GM21717 (cell line): ENCODE measurements around the gene PHF13.
"Not testable (repeated sequence)": the region's sequence is repeated elsewhere in the genome, so short reads cannot be mapped to it uniquely, and the experiment has no call there.

Experiments used
- ATAC-seq: cut with Tn5 transposase; IDR thresholded peaks from one replicate; pipeline ENCODE4 v1.9.1; 2021; ENCODE audit warnings: mild to moderate bottlenecking, moderate library complexity; ENCODE audit not compliant: unreplicated experiment

PHF13 gene

DNA sequence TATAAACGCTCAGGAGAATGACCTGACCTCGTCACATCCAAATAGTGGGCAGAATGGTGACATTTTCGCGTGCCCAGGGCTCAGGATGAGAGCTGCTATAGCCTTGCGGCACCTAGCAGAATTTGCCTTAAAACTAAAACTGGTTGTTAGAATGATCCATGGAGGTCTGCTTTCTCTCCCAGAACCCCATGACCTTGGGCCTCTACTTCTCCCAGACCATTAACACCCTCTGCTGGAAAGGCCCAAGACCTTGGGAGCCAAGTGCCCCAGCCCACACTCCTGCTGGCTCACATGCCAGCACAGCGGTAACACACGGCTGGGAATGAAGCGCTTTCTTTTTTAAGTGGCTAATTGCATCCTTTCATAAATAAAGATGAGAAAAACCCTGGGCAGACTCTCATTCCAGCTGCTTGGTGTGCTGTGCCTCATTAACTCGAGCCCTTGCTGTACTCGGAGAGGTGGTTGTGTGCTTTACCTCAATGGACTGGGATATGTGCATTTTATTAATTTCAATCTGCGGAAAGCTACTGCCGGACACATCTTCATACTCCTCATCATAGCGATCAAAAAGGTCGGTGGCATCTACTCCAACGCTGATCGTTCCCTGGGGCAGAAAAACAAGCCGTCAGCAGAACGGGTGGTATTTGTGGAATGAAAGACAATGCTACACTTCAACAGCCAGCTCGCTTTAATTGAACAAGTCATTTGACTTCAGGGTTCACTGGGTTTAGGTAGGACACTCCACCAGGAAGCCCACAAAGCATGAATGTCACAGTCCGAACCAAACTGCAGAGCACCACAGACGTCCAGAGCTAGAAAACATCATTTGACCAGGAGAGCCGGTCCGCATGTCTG is 40.1 kb downstream of the PHF13 start:
- ATAC-seq = no peak

GRCh38 chr1:6657138-6657537 is 43.6 kb downstream of the PHF13 start:
- no peak for ATAC-seq

DNA sequence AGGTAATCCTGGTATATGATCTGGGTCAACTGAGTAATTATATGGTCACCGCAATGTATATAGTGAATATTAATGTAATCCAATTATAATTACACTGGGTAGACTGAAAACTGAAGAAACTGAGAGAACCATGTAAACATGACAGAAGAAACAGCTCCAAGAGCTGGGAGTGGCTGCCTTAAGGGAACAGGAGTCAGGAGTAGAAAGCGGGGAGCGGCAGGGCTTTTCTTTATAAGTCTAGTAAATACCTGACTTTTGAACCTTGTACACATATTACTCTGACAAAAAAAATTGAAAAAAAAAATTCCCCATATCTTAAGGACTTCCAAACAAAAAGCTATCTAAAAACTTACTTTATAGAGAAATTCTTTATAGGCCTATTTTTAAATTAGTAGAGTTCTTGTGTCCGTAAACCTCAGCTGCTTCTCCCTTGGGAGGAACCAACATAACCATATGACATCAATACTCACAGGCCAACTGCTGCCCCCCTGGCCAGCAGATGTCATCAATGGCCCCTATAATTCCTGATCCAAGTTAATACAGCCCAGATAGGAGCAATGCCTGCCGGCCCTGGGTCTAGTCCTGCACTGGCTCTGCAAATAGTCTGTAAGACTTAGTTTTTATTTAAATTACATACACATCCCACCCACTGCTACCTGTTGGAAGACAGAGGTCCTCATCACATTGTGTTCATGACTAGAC is 45.0 kb downstream of the PHF13 start:
- no peak for ATAC-seq

GRCh38 chr1:6660415-6661049 is 47.0 kb downstream of the PHF13 start:
- no peak for ATAC-seq

DNA sequence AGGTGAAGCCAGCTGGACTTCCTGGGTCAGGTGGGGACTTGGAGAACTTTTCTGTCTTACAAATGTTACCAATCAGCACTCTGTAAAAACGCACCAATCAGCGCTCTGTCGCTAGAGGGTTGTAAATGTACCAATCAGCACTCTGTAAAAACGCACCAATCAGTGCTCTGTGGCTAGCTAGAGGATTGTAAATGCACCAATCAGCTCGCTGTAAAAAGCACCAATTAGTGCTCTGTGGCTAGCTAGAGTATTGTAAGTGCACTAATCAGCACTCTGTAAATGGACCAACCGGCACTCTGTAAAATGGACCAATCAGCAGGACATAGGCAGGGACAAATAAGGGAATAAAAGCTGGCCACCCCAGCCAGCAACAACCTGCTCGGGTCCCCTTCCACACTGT is 48.9 kb downstream of the PHF13 start:
- ATAC-seq = not testable (repeated sequence)

DNA sequence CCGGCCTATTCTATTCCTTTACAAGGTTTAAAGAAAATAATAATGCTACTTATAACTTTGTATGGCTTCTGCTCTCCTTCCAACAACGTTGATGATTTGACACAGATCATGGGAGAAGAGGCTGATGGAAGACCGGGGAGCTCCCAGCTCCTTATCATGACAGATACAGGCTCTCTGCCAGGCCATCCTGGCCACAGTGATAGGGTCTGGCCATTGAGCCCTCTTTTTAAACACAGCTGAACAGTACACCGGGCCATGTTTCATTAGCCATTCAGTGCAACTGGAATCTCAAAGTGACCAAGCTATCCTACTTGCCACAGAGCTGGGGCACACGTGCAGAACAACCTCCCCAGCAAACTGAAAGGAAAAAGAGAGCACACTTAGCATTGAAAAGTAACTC is 53.2 kb downstream of the PHF13 start:
- ATAC-seq = no peak

GRCh38 chr1:6667139-6667538 is 53.6 kb downstream of the PHF13 start:
- ATAC-seq = no peak

DNA sequence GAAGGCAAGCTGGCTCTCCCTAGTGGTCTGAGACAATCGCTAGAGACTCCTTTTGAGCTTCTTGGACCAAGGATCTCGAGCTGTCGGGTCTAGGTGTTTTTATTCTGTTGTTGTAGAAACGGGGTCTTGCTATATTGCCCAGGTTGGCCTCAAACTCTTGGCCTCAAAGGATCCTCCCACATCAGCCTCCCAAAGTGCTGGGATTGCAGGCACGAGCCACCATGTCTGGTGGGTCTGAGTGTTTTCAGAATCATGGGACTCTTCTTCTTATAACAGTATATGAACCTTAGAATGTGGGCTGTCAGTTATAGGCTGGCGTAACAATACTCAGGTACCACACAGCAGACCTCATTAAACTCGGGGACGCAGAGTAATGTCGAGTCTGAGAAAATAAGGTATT is 55.0 kb downstream of the PHF13 start:
- ATAC-seq = no peak

DNA sequence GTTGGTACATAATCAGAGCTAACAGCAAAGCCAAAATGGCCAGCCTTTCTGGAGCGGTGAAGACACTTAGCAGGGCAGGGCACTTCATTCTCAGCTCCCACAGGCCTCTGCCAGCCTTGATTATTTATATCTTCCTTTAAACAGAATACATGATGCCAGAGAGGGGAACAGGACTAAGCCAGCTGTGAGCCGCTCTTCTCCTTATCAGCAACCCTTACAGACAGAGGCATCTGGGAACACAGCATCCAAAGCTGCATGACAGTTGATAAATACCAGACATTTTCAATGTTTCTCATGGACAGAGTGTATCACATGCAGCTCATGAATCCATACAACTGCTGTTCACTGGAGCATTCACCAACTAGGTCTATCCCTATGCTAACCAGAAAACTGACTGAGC is 59.0 kb downstream of the PHF13 start:
- ATAC-seq = no peak
